Pancreas (tissue), 10 donors: ENCODE measurements around the gene TTC6. TPM values are rescaled to one million over a fixed set of nuclear protein-coding genes. Genes with fewer than 3 reads are reported as not detected.
A peak's percentile ranks its signal among the peaks of the same experiment; 100 is the strongest.

Experiments used
- ATAC-seq, 4 donors: fragments of 200-7000 bp; cut with Tn5 transposase; one replicate each; pipeline versions ENCODE4 v1.8.0 to v1.9.1; 2020; ENCODE audit warnings: mild to moderate bottlenecking in 4 of 4, moderate library complexity in 4 of 4
- DNase-seq, 6 donors: peaks; one replicate each; pipeline ENCODE4 v3.0.0-alpha.2; 2020
- FAIRE-seq: peaks from 2 replicates; lab custom pipeline; 2012; peaks lifted over from hg19 to GRCh38; lab: Jason Lieb, UNC
- H3K27ac ChIP-seq, 4 donors: fragments of 200-600 bp; sonication (generic); 1 replicate in 3 of 4; 2 replicates in 1 of 4; pipeline versions ENCODE4 v1.5.0 to v1.8.0; 2020
- H3K27me3 ChIP-seq, 4 donors: fragments of 200-600 bp; one replicate each; pipeline ENCODE4 v1.8.0; 2021
- H3K36me3 ChIP-seq, 3 donors: fragments of 200-600 bp; sonication (generic) in 1 of 3; one replicate each; pipeline versions ENCODE4 v1.5.0 to v1.8.0; 2020 to 2021
- H3K4me1 ChIP-seq, 3 donors: fragments of 200-600 bp; one replicate each; pipeline ENCODE4 v1.8.0; 2021
- H3K4me3 ChIP-seq, 4 donors: fragments of 200-600 bp; sonication (generic) in 2 of 4; one replicate each; pipeline versions ENCODE4 v1.5.0 to v1.8.0; 2020 to 2021
- H3K9me3 ChIP-seq, 4 donors: fragments of 200-600 bp; one replicate each; pipeline ENCODE4 v1.8.0; 2021
- WGBS, 2 donors: extraction: QIAGEN DNeasy Blood & Tissue Kit; methylation state at CpG; one replicate each; pipeline ENCODE4 v1.1.7; 2013; 5-methylcytosine and 5-hydroxymethylcytosine counted together
- intact Hi-C, 3 donors: fragments of 100-400 bp; cut with DNase I; formaldehyde crosslinking; loops; one replicate each; pipeline versions ENCODE4 v1.11.1 to v1.14.2; 2022
- polyA plus RNA-seq, 2 donors: library from polyadenylated mRNA; stranded (reverse); fragments of 200-250 nt; gene quantifications; one replicate each; pipeline ENCODE4 v1.2.3, GENCODE V29; 2013
- total RNA-seq, 6 donors: library from RNA; stranded (reverse); fragmentation: NEBNext Ultra II Directional in 4 of 6; extraction: Animal tissue kit (Norgen Biotek cat#: 25700) in 4 of 6; gene quantifications; one replicate each; pipeline versions ENCODE4 v1.2.1 to v1.2.4, GENCODE V29; 2021 to 2023
- TF ChIP-seq, protein P1 (sequence below), 4 donors: fragments of 200-600 bp; sonication (generic) in 3 of 4; IDR thresholded peaks; one replicate each; pipeline versions ENCODE4 v1.5.0 to v1.8.0; 2021; ENCODE audit warnings: antibody characterized with exemption in 4 of 4
- donor health status: healthy with polysubstance abuse.
- donor health status: DM: no; HTN: no; CAD: no; lungs with moderate emphysema.
- donor health status: DM: no; HTN: no; CAD: no.
- donor health status: control.
- donor health status: control.
- donor health status: Bipolar disorder and iron deficiency.
- donor health status: DM: yes; HTN: yes; CAD: no.
- donor health status: DM: no; HTN: no; CAD: no.
- donor health status: DM: no; HTN: no; CAD: no.
- donor health status: DM: yes; HTN: yes; CAD: no.

TTC6 gene
- total and polyA plus RNA-seq, 8 donors = under 0.01 to 0.43 (median 0.19) TPM; not detected in 3

DNA sequence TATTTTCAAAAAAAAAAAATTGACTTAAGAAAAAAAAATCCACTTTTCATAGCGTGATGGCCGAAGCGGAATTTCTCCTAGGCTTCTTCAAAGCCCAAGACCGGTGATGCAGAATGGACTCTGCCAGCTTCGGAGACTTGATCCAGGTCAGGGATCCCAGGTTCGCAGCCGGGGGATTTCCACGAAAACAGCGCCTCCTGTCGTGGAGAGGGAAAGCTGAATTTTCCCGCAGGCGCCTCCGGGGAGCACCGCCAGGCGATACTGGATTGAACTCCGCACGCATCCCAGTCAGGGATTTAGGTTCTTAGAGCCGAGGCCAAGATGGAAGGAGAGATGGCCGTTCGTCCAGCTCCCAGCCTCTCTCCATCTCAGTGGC lies 2.1 kb downstream of the TTC6 start:
- DNase-seq (peak in 2 of 6 donors; percentile 29 to 62), FAIRE-seq (no peak), ATAC-seq (no peak)
- Histone ChIP-seq H3K27me3 (peaks cover 8 to 40% (median 22%) of the 10 kb centered on the region in 4 donors), H3K9me3 (no peaks in the 10 kb centered on the region), H3K36me3 (no peaks in the 10 kb centered on the region), H3K27ac (no peak overlapping the region), H3K4me3 (no peak overlapping the region), H3K4me1 (peaks cover 0 to 14% (median 9%) of the 10 kb centered on the region in 3 donors)
- intact Hi-C loops = no loop called here
- WGBS, 2 donors = 17 to 20% methylated on average over 20 of the region's 20 CpGs
- TF ChIP-seq, protein P1, sequence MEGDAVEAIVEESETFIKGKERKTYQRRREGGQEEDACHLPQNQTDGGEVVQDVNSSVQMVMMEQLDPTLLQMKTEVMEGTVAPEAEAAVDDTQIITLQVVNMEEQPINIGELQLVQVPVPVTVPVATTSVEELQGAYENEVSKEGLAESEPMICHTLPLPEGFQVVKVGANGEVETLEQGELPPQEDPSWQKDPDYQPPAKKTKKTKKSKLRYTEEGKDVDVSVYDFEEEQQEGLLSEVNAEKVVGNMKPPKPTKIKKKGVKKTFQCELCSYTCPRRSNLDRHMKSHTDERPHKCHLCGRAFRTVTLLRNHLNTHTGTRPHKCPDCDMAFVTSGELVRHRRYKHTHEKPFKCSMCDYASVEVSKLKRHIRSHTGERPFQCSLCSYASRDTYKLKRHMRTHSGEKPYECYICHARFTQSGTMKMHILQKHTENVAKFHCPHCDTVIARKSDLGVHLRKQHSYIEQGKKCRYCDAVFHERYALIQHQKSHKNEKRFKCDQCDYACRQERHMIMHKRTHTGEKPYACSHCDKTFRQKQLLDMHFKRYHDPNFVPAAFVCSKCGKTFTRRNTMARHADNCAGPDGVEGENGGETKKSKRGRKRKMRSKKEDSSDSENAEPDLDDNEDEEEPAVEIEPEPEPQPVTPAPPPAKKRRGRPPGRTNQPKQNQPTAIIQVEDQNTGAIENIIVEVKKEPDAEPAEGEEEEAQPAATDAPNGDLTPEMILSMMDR (IDR thresholded peaks at IDR 0.05) = no peak

DNA sequence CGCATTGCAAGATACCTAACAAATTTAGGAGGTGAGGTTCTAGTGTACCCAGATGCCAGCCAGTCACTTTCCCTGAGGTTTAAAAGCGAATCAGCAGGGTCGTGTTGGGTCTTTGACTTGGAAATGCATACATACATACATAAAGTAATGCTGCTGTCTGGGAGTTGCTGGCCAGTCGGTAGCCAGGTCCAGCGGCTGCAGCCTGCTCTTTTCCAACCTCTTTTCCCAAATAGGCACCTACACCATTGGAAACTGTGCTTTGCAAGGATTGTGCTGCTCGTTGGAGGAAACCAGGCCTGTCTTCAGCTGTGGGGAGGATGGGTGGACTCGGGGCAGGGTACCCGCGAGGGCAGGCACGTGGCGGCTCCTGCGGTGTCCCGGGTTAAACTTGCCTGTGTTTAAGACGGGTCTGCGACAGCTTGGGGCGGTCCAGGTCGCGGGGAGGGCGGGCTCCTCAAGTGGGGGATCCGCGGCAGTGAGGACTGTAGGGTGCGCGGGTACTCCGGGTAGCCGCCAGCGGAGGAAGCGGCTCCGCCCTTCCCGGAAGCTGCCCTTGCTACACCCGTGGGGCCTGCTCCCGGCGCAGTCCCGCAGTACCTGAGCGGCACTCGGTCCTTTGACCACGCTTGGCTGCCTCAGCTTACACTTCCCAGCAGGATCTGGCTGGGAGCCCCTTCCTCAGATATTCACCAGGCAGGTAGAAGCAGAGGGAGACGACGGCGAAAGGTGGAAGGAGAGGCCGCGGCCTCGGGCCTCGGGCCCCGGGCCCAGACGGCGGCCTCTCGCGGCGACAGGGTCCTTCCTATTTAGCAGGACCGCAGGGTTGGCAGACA lies 2.7 kb downstream of the TTC6 start:
- peak overlapping the region in 1 of 4 donors; percentile 15 for H3K4me3 ChIP-seq

GRCh38 chr14:37598747-37599506 lies 3.5 kb downstream of the TTC6 start:
- Histone ChIP-seq H3K9me3 (no peaks in the 10 kb centered on the region), H3K27me3 (peaks cover 8 to 40% (median 23%) of the 10 kb centered on the region in 4 donors), H3K4me1 (peaks cover 0 to 12% (median 8%) of the 10 kb centered on the region in 3 donors), H3K36me3 (no peaks in the 10 kb centered on the region), H3K27ac (no peak overlapping the region), H3K4me3 (peak overlapping the region in 1 of 4 donors; percentile 35)
- TF ChIP-seq, protein P1 (IDR thresholded peaks at IDR 0.05) = no peak
- no peak for ATAC-seq
- FAIRE-seq = no peak
- intact Hi-C loops = no loop called here
- 36 to 41% methylated on average over 36 of the region's 36 CpGs for WGBS, 2 donors
- DNase-seq = peak in 2 of 6 donors; percentile 58 to 73

More for the DNA sequence above, 2.7 kb downstream of the TTC6 start:
- no peak overlapping the region for H3K27ac ChIP-seq
- 18 to 24% methylated on average over 47 to 50 of the region's 50 CpGs for whole genome bisulfite sequencing, 2 donors
- TF ChIP-seq, protein P1 (IDR thresholded peaks at IDR 0.05) = no peak
- DNase-seq = peak in 3 of 6 donors; percentile 32 to 73 (median 59)
- peak in 1 of 4 donors; percentile 9 for ATAC-seq
- H3K4me1 ChIP-seq = peaks cover 0 to 14% (median 9%) of the 10 kb centered on the region in 3 donors
- no peaks in the 10 kb centered on the region for H3K9me3 ChIP-seq
- H3K27me3 ChIP-seq = peaks cover 8 to 40% (median 22%) of the 10 kb centered on the region in 4 donors
- intact Hi-C loops = no loop called here
- no peak for FAIRE-seq
- H3K36me3 ChIP-seq = no peaks in the 10 kb centered on the region

- no peak for ATAC-seq
- FAIRE-seq = no peak
- Histone ChIP-seq H3K27ac (no peak overlapping the region), H3K4me1 (peaks cover 0 to 9% (median 6%) of the 10 kb centered on the region in 3 donors), H3K9me3 (no peaks in the 10 kb centered on the region), H3K36me3 (no peaks in the 10 kb centered on the region), H3K27me3 (peaks cover 8 to 40% (median 23%) of the 10 kb centered on the region in 4 donors), H3K4me3 (peak overlapping the region in 2 of 4 donors; percentile 5 to 35)
- TF ChIP-seq, protein P1 (IDR thresholded peaks at IDR 0.05) = no peak
- 6% methylated on average over 57 of the region's 57 CpGs for WGBS, 2 donors
- peak in 3 of 6 donors; percentile 15 to 64 (median 61) for DNase-seq
- intact Hi-C loops = no loop called here
These were observed 4.3 kb downstream of the TTC6 start for GRCh38 chr14:37599507-37600368.
